HCT116 (cell line): ENCODE measurements around the gene PIK3IP1. TPM values are rescaled to one million over a fixed set of nuclear protein-coding genes. Genes with fewer than 3 reads are reported as not detected.

ENCODE experiments used
- ATAC-seq: fragments of 200-7000 bp; cut with Tn5 transposase; 2 replicates; pipeline ENCODE4 v1.9.1; 2020; ENCODE audit warnings: mild to moderate bottlenecking, moderate library complexity
- BruUV-seq: library from RNA; stranded (reverse); fragments of 400-500 nt; replicated peaks from 2 replicates; lab custom pipeline; 2021; lab: Mats Ljungman, UMichigan
- CTCF ChIA-PET: fragments of 300-600 bp; sonication (Branson Sonifier 250); formaldehyde crosslinking; loops from one replicate; lab custom pipeline; 2021; ENCODE audit warnings: antibody characterized with exemption; lab: Charles Lee
- POLR2A ChIA-PET: fragments of 300-600, 350-600 bp; sonication (Branson Sonifier 250); formaldehyde crosslinking; loops from one replicate; lab custom pipeline; 2021; ENCODE audit warnings: antibody characterized with exemption; lab: Charles Lee
- RAD21 ChIA-PET, 2 experiments: fragments of 300-600 bp; sonication (Branson Sonifier 250); formaldehyde crosslinking; loops; one replicate each; lab custom pipeline; 2023; ENCODE audit warnings: low total read pairs in 2 of 2; ENCODE audit not compliant: uncharacterized antibody in 2 of 2, unreplicated experiment in 2 of 2, low non-redundant PET in 1 of 2; lab: Charles Lee
- DNase-seq: peaks from one replicate; pipeline ENCODE4 v3.0.0-alpha.2; 2010; ENCODE audit warnings: low read depth, low spot score
- H2AFZ ChIP-seq: fragments of 200-600 bp; shearing (Covaris generic), sonication (generic); 2 replicates; pipeline ENCODE4 v1.6.1; 2017; ENCODE audit warnings: low read depth, mixed run types, mixed read lengths, antibody characterized with exemption, low read length; ENCODE audit not compliant: poor library complexity, severe bottlenecking
- H3K27ac ChIP-seq: 2 replicates; pipeline ENCODE4 v1.5.1; 2012; ENCODE audit warnings: low read depth, low read length
- H3K27me3 ChIP-seq: fragments of 200-600 bp; sonication (generic); 2 replicates; pipeline ENCODE4 v1.6.1; 2016; ENCODE audit warnings: mixed run types, low read length, mixed read lengths; ENCODE audit not compliant: insufficient read depth
- H3K36me3 ChIP-seq, 2 experiments: fragments of 200-500 bp in 1 of 2; fragments of 200-600 bp in 1 of 2; sonication (Bioruptor generic) in 1 of 2; sonication (generic) in 1 of 2; 2 replicates each; pipeline versions ENCODE4 v1.5.1 to v1.6.1; 2014 to 2016; ENCODE audit warnings: low read length in 2 of 2, inconsistent platforms in 1 of 2, mixed read lengths in 1 of 2, mixed run types in 1 of 2; ENCODE audit not compliant: insufficient read depth in 2 of 2, control insufficient read depth in 1 of 2
- H3K4me1 ChIP-seq, 2 experiments: fragments of 200-600 bp in 1 of 2; sonication (generic) in 1 of 2; 2 replicates each; pipeline versions ENCODE4 v1.5.1 to v1.6.1; 2012 to 2017; ENCODE audit warnings: low read length in 2 of 2, inconsistent platforms in 1 of 2, mild to moderate bottlenecking in 1 of 2, mixed read lengths in 1 of 2, mixed run types in 1 of 2, moderate library complexity in 1 of 2; ENCODE audit not compliant: insufficient read depth in 2 of 2, control insufficient read depth in 1 of 2
- H3K4me2 ChIP-seq: fragments of 200-600 bp; sonication (generic); 2 replicates; pipeline ENCODE4 v1.6.1; 2017; ENCODE audit warnings: mixed run types, low read length, mixed read lengths
- H3K4me3 ChIP-seq, 2 experiments: fragments of 200-600 bp in 1 of 2; sonication (generic) in 1 of 2; replicated peaks in 1 of 2; 2 replicates each; pipeline ENCODE4 v1.5.1; 2011 to 2016; ENCODE audit warnings: low read length in 2 of 2, control low read depth in 1 of 2, low read depth in 1 of 2, mild to moderate bottlenecking in 1 of 2, mixed read lengths in 1 of 2, mixed run types in 1 of 2
- H3K79me2 ChIP-seq: fragments of 200-600 bp; sonication (generic); 2 replicates; pipeline ENCODE4 v1.6.1; 2017; ENCODE audit warnings: mild to moderate bottlenecking, mixed run types, low read length, moderate library complexity, mixed read lengths; ENCODE audit not compliant: insufficient read depth
- H3K9ac ChIP-seq: fragments of 200-600 bp; sonication (generic); 2 replicates; pipeline ENCODE4 v1.6.1; 2016; ENCODE audit warnings: low read length, mixed read lengths
- H3K9me2 ChIP-seq: fragments of 200-600 bp; sonication (generic), shearing (Covaris generic); 2 replicates; pipeline ENCODE4 v1.6.1; 2017; ENCODE audit warnings: mixed run types, mild to moderate bottlenecking, moderate library complexity; ENCODE audit not compliant: insufficient read depth
- H3K9me3 ChIP-seq, 2 experiments: fragments of 200-500 bp in 1 of 2; fragments of 200-600 bp in 1 of 2; sonication (Bioruptor generic) in 1 of 2; sonication (generic) in 1 of 2; 2 replicates each; pipeline ENCODE4 v1.6.1; 2014 to 2017; ENCODE audit warnings: low read length in 2 of 2, mixed read lengths in 2 of 2, inconsistent platforms in 1 of 2, low read depth in 1 of 2, mild to moderate bottlenecking in 1 of 2, mixed run types in 1 of 2, moderate library complexity in 1 of 2; ENCODE audit not compliant: control insufficient read depth in 1 of 2, insufficient read depth in 1 of 2
- H4K20me1 ChIP-seq: fragments of 200-600 bp; sonication (generic), shearing (Covaris generic); 2 replicates; pipeline ENCODE4 v1.6.1; 2017; ENCODE audit warnings: mixed run types, mild to moderate bottlenecking, moderate library complexity; ENCODE audit not compliant: insufficient read depth
- CTCF ChIP-seq, 3 experiments: fragments of 200-600 bp in 1 of 3; sonication (generic) in 1 of 3; IDR thresholded peaks in 2 of 3; conservative IDR thresholded peaks in 1 of 3; 2 replicates each; pipeline ENCODE4 v1.5.1; 2012 to 2017; ENCODE audit warnings: low read depth in 2 of 3, low read length in 2 of 3, antibody characterized with exemption in 1 of 3, borderline replicate concordance in 1 of 3, control low read depth in 1 of 3, mild to moderate bottlenecking in 1 of 3, mixed read lengths in 1 of 3, mixed run types in 1 of 3, moderate library complexity in 1 of 3; ENCODE audit not compliant: insufficient read depth in 1 of 3
- EGR1 ChIP-seq: IDR thresholded peaks from 2 replicates; pipeline ENCODE4 v1.6.1; 2012; ENCODE audit warnings: low read depth
- EZH2phosphoT487 ChIP-seq: fragments of 200-600 bp; IDR thresholded peaks from 2 replicates; pipeline ENCODE4 v1.6.1; 2018; ENCODE audit warnings: antibody characterized with exemption, borderline replicate concordance
- POLR2AphosphoS5 ChIP-seq: IDR thresholded peaks from 2 replicates; pipeline ENCODE4 v1.6.1; 2011; ENCODE audit warnings: mild to moderate bottlenecking, low read depth, low read length, moderate library complexity
- SP1 ChIP-seq: IDR thresholded peaks from 2 replicates; pipeline ENCODE4 v1.6.1; 2012; ENCODE audit warnings: low read depth
- SRF ChIP-seq: IDR thresholded peaks from 2 replicates; pipeline ENCODE4 v1.6.1; 2012; ENCODE audit warnings: low read depth
- ZBTB33 ChIP-seq: IDR thresholded peaks from 2 replicates; pipeline ENCODE4 v1.6.1; 2011; ENCODE audit warnings: mild to moderate bottlenecking, low read length, moderate library complexity; ENCODE audit not compliant: insufficient replicate concordance; ENCODE audit errors: extremely low read depth
- ZNF274 ChIP-seq: fragments of 200-500 bp; sonication (Bioruptor generic); IDR thresholded peaks from 2 replicates; pipeline ENCODE4 v1.6.1; 2014; ENCODE audit warnings: mild to moderate bottlenecking, low read depth, low read length, inconsistent platforms
- intact Hi-C: fragments of 100-400 bp; cut with micrococcal nuclease; formaldehyde crosslinking; loops from 2 replicates; pipeline ENCODE4 v1.10.0; 2022
- total RNA-seq: library from RNA; stranded (reverse); gene quantifications from one replicate; pipeline ENCODE4 v1.2.1, GENCODE V29; 2021; ENCODE audit not compliant: unreplicated experiment

PIK3IP1 gene
- total RNA-seq, 1 experiment from 2014 or later: 1.6 TPM

- Histone ChIP-seq H3K9ac (no peak overlapping the region), H4K20me1 (no peaks in the 10 kb centered on the region), H3K36me3 (peaks cover 9 to 11% of the 10 kb centered on the region in 2 experiments; a peak in 3 of 4 replicates), H3K4me2 (no peak overlapping the region), H3K4me1 (peaks cover 5 to 12% of the 10 kb centered on the region in 2 experiments; a peak in 3 of 4 replicates), H3K9me3 (no peaks in the 10 kb centered on the region), H3K79me2 (no peaks in the 10 kb centered on the region), H3K27ac (no peak overlapping the region), H3K4me3 (no peak overlapping the region), H3K9me2 (no peaks in the 10 kb centered on the region), H3K27me3 (no peaks in the 10 kb centered on the region), H2AFZ (no peak overlapping the region)
- intact Hi-C loops: no loop called here
- DNase-seq (no peak), ATAC-seq (no peak)
- ChIA-PET CTCF (no interaction called here), RAD21 (no interaction called here), POLR2A (no interaction called here)
- BruUV-seq: no TSS peak
- TF ChIP-seq EZH2phosphoT487 (no peak), SP1 (no peak), CTCF (IDR thresholded peaks at IDR 0.05 in 2 of 3, conservative IDR thresholded peaks at IDR 0.05 in 1 of 3; ENCODE audit: borderline replicate concordance in 1 of 3, insufficient read depth in 1 of 3, low read depth in 2 of 3, low read length in 2 of 3) (no peak), ZNF274 (no peak), EGR1 (no peak), ZBTB33 (no peak), POLR2AphosphoS5 (no peak), SRF (no peak)
Observed at GRCh38 chr22:31277741-31278140, 14.5 kb downstream of the PIK3IP1 start.
